NCI-H2107 (cell line): ENCODE results near the gene NRP2.

Experiments
- DNase-seq: peaks from one replicate; lab custom pipeline; 2025; lab: John Stamatoyannopoulos, UW

The NRP2 gene

DNA sequence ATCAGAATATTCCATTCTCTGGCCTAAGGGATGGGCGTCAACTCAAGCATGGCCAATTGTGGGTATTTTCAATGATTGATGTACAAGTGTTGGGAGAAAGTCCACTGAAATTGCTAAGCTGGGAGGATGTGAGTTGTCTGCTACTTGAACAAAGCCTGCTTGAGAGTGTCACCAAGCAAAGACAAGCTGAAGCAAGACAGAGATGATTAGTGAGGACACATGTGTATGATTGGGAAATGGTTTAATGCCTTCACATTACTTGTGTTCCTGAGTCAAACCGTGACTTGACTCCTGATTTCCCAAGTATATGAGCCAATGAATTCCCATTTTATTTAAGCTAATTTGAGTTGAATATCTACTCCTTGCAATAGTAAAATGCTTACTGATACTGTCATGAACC, 23.7 kb upstream of the NRP2 start:
- no peak for DNase-seq

DNA sequence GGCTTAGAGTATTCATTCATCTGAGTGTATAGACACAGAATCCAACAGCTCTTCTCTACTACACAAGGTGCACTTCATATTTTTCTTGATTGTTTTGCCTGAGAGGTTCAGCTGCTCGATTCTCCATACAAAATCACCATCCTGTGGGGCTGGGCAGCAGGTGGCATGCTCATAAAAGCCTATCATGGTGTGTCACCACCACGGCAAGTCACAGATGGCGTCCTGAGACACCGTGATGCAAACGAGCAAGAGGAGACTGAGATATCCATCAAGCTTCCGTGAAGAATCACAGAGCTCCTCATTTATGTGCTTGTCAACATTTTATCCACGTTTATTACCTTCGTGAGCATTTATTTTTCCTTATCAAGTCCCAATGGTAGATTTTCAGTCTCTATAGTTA, 22.4 kb upstream of the NRP2 start:
- DNase-seq: no peak

DNA sequence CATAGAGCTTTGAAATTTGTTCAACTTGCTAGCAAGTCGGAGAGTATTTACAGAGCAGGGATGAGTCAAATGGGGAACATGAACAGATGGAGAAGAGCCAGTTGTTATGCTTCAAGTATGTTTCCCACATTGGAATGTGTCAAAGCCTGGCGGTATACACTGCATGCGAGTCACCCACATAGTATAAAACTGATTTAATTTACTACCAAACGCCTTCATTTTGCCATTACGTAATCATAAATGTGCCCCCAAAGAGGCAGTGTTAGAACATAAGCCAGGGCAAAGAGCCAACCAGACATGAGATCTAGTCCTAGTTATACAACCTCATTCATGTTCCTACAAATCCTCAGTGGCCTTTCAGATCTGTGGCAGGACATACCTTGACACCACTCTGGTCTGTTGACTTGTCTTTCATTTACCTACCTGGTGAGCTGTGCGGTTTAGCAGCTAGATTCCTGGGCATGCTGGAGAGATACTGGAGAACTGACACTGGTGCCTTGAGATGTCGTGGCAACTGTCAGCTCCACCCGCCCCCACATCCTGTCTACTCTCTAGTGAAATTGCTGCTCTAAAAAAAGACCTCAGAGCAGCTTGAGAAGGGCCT, 21.7 kb upstream of the NRP2 start:
- no peak for DNase-seq

DNA sequence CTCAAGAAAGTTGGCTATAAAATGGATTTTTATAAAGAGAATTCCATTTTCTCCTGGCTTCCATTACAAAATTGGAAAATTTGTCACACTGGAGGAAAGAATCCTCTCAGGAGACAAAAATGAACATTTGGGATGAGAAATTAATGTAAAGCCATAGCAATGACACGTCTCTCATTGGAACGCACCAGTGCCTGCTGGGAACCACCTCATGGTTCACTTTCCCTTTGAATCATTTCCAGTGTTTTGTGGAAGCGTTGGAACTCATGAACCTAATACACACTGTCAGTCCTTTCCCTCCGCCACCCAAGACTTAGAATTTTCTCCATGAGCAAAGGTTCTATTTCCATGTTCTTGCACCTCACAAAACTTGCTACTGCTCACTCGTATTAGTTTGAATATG, 21.0 kb upstream of the NRP2 start:
- no peak for DNase-seq

DNA sequence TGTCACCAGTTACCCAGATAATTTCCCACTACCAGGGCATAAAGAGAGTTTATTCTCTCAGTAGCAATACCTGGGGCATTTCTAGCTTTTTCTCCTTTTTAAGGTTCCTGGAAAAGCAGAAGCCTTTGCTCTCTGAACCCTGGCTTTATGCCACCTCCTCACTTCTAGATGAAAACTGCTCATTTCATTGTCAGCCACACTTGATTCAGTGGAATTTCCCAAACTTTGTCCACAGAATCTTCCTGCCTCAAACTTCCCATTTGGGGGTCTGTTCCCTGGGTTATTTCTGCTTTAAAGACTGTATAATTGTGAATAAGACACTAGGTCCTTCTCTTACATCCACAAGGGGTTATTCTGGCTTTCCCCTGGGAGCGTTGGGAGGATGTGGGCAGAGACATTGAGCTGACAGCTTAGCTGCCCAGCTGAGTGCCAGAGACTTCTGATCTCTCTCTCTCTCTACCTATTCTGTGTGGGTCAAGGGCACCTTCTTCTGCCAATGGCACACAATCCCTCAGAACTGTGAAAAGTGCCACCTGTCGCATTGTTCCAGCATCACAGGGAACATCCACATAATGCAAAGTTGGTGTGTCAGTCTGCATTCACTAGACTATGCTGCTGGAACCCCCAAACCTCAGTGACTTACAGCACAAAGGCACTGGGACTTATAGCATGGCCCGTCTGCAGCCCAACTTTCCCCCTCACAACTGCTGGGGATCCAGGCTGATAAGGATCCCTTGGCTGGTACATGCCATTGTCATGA, 19.9 kb upstream of the NRP2 start:
- DNase-seq: no peak

GRCh38 chr2:205665791-205666190, 16.5 kb upstream of the NRP2 start:
- no peak for DNase-seq

DNA sequence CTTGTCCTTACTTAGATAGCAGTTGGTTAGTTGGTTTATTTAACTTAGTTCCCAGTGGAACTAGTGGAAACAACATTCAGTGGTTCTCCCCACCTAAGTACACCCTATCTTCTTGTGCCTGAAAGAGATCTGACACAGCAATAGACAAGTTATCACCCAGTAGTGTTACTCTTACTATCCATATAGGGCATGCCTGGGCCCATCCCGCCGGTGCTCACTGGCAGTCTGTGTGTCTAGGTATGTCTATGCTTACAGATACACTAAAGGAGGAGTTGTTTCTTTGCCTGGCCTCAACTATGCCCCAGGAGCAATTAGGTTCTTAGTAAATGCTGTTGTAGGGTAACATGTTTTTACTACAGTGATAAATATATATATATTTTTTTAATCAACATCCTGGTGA, 12.0 kb upstream of the NRP2 start:
- no peak for DNase-seq

- DNase-seq: no peak
Measured at GRCh38 chr2:205673312-205673711, 9.0 kb upstream of the NRP2 start.

DNA sequence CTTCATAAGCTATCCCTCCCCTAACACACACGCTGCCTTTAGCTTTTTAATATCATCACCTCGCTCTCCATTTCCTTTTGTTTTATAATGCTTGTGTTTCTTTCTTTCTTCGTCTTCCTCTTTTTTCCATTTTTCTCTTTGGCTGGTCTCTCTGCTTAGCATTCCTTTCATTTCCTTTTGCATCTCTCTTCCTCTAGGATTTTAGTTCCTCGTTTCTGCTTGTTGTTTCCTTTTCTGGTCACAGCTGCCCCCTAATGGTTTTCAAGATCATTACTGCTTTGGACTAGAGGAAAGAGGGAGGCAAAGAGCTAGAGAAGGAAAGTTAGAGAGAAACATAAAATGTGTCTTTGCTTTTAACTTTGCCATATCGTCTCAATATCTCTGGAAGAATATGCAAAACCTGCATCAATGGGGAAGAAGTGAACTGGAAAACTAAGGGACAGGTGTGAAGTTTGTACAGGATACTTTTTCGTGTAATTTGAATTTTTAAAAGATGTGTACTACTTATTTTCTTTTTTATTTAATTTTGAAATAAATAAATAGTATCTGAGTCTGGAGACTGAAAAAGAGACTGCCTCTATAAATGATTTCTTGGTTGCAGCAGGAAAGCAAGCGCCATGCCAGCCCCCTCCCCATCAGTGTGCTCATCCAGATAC, 6.3 kb upstream of the NRP2 start:
- DNase-seq: peak; percentile 21

DNA sequence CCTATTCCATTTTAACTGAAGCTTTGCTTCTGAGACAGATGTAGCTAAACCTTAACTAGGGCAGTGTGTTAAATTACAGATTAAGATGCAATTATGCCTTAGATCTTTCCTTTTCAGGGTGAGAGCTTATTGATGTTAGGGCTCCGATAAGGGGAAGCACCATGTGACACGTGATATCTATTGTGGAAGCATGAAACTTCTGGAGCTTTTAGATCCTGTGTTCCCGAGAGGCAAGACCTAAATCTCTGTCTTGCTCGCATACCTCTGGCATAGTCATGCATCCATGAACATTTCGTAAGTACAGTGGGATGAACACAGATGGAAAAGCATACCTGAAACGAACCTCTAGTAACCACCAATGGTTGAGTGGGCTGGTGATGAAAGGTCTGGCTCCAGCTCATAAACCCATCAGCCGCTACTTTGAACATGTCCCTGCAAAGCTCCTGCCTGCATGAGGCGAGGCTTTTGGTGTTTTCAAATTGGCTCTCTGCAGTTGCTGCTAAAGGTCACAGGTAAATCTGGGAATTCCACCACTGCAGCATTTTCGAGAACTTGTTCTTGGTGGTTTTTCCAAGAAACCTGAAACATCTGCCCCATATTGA, 3.7 kb upstream of the NRP2 start:
- DNase-seq: no peak

DNA sequence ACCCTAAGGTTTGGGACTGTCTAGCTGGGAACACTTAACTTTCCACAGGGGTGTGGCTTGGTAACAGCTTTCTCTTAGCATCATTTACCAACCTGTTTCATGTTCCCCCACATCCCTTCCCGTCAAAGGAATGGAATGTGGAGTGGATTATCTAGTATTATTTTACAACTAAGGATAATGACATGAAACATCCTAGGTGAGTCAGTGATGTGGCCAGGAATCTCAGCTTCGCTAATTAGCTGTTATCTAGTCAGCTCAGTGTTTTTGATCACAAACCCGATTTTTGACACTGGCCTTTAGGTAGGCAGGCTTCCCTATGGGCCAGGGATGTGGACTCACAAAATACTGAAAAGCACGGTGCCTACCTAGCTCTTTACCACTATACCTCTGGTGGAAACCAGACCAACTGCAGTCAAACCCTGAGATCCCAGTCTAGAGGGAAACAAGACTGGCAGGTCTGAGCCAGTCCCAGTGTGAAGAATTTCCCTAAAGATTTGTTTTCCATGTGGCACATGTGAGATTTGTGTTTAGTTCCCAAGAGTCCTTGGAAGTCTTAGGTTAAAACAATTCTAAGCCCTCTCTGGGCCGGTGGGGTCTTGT, 2.8 kb upstream of the NRP2 start:
- no peak for DNase-seq

DNA sequence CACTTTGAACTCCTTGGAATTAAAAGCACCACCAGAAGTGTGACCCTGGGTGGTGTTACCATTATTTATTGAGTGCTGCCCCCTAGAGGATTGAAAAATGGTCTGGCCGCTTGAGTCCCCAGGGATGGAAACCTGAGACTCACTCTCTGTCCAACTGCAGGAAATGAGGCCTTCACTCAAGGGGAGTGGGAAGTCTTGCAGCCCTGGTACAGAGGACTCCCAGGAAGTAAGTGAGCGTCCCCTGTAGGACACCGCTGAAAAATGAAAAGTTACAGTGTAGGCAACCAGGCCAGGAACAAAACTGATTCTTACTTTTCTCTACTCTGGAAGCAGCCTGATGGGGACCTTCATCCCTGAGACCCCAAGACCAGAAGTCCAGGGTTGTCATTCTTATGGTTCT, 2.2 kb upstream of the NRP2 start:
- peak; percentile 88 for DNase-seq

GRCh38 chr2:205680903-205681302, 1.4 kb upstream of the NRP2 start:
- DNase-seq: no peak

DNA sequence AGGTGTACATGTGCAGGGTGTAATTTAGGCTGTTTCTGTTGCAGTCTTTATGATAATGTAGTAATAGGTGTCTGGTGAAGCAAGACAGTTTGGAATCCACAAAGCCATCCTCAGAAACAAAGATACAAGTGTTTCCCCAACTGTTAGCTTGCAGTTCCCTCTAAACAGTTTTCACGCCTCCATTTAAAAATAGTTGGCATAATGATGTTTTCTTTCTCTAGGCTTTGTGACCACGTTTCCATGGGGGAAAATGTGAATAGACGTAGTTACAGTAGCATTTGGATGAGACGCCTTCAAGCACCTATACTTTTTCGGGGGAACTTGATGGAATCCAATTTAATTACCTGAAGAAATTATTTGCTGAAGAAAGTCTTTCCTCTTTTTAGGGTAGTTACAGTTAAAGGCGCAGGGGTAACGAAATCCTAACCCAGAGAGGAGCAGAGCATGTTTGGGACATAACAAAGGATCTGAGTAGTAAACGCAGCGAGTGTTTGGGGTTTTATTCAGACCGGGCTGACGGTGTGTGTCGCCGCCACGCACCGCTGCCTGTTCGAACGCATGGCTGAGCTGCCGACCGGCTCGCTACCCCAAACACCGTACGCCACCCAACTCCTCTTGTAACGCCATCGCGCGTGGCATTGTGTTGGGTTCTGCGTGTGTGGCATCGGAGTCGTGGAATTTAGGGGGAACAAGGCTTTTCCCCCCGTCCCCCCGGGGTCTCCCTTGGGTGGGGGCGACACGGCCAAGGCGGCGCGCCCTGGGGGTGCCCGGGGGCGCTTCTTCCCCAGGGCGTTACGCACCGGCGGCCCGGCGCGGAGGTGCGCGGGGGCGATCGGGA, 681 bp upstream of the NRP2 start:
- DNase-seq: no peak

DNA sequence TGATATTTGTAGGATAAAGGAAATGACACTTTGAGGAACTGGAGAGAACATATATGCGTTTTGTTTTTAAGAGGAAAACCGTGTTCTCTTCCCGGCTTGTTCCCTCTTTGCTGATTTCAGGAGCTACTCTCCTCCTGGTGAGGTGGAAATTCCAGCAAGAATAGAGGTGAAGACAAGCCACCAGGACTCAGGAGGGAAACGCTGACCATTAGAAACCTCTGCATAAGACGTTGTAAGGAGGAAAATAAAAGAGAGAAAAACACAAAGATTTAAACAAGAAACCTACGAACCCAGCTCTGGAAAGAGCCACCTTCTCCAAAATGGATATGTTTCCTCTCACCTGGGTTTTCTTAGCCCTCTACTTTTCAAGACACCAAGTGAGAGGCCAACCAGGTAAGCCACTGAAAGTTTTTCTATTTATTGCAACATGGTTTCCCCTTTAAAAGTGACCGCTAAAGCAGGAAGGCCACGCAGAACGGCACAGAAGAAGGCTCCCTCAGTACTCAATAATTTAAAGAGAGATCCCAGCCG, 735 bp downstream of the NRP2 start:
- no peak for DNase-seq

DNA sequence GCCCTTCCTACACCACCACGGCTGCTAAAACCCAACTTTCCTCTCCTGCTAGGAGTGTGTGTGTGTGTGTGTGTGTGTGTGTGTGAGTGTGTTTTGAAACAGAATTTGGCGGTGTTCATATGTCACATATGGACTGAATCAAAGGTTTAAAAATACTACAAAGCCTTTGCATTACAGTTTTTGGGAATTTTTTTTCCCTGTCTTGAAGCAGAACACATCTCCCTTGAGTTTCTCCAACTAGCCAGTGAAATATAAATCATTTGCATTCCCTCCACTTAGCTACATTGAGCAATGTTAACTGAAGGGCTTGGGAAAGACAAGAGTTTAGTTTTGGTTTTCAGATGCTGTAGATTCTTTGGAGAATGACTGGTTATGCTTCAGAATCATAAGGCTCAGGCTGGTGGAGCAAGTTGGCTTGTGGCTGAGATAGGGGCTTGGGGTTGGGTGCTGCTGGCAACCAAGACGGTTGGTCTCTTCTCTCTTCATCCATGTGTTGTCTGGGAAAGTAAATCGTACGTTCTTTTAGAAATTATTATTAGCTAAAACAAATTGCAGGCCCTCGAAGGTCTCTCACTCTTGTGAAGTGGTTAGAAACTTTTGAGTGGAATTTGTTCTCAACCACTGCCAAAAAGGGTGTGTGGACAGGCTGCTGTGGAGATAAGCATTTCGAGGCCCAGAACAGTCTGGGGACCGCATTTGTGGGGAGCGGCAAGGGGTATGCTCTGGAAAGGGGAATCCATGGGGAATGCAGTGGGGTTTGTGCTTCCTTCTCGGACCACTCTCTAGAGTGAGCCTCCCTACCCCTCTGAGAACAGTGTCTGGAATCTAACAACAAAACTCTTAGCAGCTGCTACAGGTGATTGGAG, 1.4 kb downstream of the NRP2 start:
- DNase-seq: no peak

- no peak for DNase-seq
Measured at GRCh38 chr2:205684871-205685313, 2.6 kb downstream of the NRP2 start.

DNA sequence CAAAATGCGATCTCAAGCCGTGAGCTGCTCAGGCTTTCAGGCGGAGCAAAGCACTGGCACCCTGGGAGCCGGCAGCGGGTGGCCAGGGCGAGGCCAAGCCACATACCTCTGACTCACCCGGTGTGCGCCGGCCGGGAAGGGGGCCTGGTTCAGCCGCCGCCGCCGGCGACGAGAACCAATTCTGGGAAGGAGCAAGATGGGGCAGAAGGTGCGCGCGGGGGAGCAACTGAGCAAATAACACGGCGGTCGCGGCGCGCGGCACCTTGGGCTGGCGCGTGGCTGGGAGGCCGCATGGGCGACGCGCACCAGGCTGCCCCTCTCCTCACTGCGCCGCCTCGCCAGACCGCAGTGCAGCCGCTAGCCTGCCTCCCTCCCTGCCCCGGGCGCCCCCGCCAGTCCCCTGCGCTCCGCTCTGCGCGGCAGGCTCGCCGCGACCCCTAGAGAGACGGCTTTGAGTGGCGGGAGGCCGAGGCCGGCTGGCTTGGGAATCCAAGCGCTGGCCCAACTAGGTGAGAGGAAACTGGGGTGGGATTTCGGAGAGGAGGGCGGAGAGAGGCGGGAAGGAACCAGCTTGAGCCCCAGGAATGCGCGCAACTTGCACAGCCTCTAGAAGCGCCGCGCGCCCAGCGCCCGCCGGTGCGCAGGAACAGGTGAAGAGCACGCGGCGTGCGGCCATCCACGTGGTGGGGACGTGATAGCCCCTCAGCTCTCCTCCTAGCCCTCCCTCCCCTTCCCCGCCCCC, 3.2 kb downstream of the NRP2 start:
- no peak for DNase-seq

- DNase-seq: no peak
Measured at GRCh38 chr2:205686056-205686782, 3.9 kb downstream of the NRP2 start.
